ENCODE results near the gene APAF1.

DNA sequence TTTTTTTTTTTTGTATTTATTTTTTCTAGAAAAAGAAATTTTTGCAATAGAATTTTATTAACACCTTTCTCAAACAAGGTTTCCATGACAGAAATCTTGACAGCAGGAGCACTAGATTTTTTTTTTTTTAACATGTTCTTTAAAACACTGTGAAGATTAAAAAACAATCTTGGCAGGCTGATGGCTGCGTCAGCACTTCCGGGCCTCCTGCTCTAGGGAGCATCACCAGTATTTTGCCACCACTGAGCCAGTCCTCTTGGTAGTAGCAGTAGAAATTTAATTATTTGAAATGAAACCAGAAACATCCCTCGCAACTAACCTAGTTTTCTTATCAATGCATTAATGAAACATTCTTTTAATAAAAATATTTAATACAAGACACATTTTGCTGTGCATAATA is 99.6 kb downstream of the APAF1 start:
- no peak for TF ChIP-seq BHLHE40 (IDR thresholded peaks at IDR 0.05; ENCODE audit: borderline replicate concordance)
- TF ChIP-seq SP1 (IDR thresholded peaks at IDR 0.05) = no peak
- TF ChIP-seq LEF1 (IDR thresholded peaks at IDR 0.05; ENCODE audit: borderline replicate concordance) = no peak
- no peak for TF ChIP-seq ELF4 (IDR thresholded peaks at IDR 0.05)
- TF ChIP-seq, protein P1, sequence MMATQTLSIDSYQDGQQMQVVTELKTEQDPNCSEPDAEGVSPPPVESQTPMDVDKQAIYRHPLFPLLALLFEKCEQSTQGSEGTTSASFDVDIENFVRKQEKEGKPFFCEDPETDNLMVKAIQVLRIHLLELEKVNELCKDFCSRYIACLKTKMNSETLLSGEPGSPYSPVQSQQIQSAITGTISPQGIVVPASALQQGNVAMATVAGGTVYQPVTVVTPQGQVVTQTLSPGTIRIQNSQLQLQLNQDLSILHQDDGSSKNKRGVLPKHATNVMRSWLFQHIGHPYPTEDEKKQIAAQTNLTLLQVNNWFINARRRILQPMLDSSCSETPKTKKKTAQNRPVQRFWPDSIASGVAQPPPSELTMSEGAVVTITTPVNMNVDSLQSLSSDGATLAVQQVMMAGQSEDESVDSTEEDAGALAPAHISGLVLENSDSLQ (IDR thresholded peaks at IDR 0.05) = no peak
- no peak for TF ChIP-seq SUZ12 (IDR thresholded peaks at IDR 0.05)
- no peak for TF ChIP-seq FOXA1 (IDR thresholded peaks at IDR 0.05)
- no peak for TF ChIP-seq CTBP1 (IDR thresholded peaks at IDR 0.05; ENCODE audit: borderline replicate concordance)
- no peak for TF ChIP-seq FOXK2 (IDR thresholded peaks at IDR 0.05)
- no peak for TF ChIP-seq FOXM1 (IDR thresholded peaks at IDR 0.05; ENCODE audit: borderline replicate concordance)
- no peak for TF ChIP-seq ZNF384 (IDR thresholded peaks at IDR 0.05)
